Breast epithelium (tissue), 4 donors: ENCODE data around the gene MAPK10. TPM values are rescaled to one million over a fixed set of nuclear protein-coding genes. Genes with fewer than 3 reads are reported as not detected.
"Not testable (repeated sequence)": the region's sequence is repeated elsewhere in the genome, so short reads cannot be mapped to it uniquely, and the experiment has no call there.

Experiments
- DNase-seq, 2 donors: peaks; one replicate each; pipeline ENCODE4 v3.0.0-alpha.2; 2019; ENCODE audit warnings: low spot score in 2 of 2
- H3K27ac ChIP-seq, 2 donors: fragments of 200-600 bp; sonication (generic) in 1 of 2; one replicate each; pipeline ENCODE4 v1.5.1; 2016 to 2019; ENCODE audit warnings: mild to moderate bottlenecking in 1 of 2
- H3K27me3 ChIP-seq, 2 donors: fragments of 200-600 bp; sonication (generic) in 1 of 2; one replicate each; pipeline versions ENCODE4 v1.5.1 to v1.6.0; 2017 to 2019; ENCODE audit warnings: control low read depth in 1 of 2, mild to moderate bottlenecking in 1 of 2
- H3K36me3 ChIP-seq: fragments of 200-600 bp; one replicate; pipeline ENCODE4 v1.5.1; 2019
- H3K4me1 ChIP-seq, 2 donors: fragments of 200-600 bp; sonication (generic); one replicate each; pipeline ENCODE4 v1.5.1; 2016 to 2019; ENCODE audit warnings: control low read depth in 1 of 2
- H3K4me3 ChIP-seq, 3 donors: fragments of 200-600 bp; sonication (generic); 1 replicate in 2 of 3; 2 replicates in 1 of 3; pipeline ENCODE4 v1.5.1; 2016 to 2019; ENCODE audit warnings: mild to moderate bottlenecking in 3 of 3, moderate library complexity in 2 of 3
- H3K9me3 ChIP-seq, 2 donors: fragments of 200-600 bp; sonication (generic) in 1 of 2; one replicate each; pipeline ENCODE4 v1.5.1; 2016 to 2019; ENCODE audit warnings: control low read depth in 1 of 2
- CTCF ChIP-seq, 3 donors: fragments of 450-650 bp; IDR thresholded peaks; one replicate each; pipeline ENCODE4 v1.5.1; 2016 to 2017; ENCODE audit warnings: antibody characterized with exemption in 3 of 3, mild to moderate bottlenecking in 3 of 3, moderate library complexity in 3 of 3
- POLR2A ChIP-seq: fragments of 450-650 bp; IDR thresholded peaks from one replicate; pipeline ENCODE4 v1.6.1; 2016; ENCODE audit warnings: antibody characterized with exemption, mild to moderate bottlenecking, moderate library complexity
- POLR2AphosphoS5 ChIP-seq, 3 donors: sonication (generic); formaldehyde crosslinking; IDR thresholded peaks; one replicate each; pipeline ENCODE4 v1.6.1; 2017; ENCODE audit warnings: antibody characterized with exemption in 3 of 3
- intact Hi-C: fragments of 100-400 bp; cut with DNase I; formaldehyde crosslinking; loops from one replicate; pipeline ENCODE4 v1.15.1; 2023; ENCODE audit warnings: low total_unique reads
- total RNA-seq, 3 donors: library from RNA; depleted of rRNA; stranded (reverse); fragments of >200 nt; gene quantifications; one replicate each; pipeline ENCODE4 v1.1.0, GENCODE V29; 2016

The MAPK10 gene
- total RNA-seq, 3 donors from 2014 or later: 18.4 to 46.2 (median 24.6) TPM

DNA sequence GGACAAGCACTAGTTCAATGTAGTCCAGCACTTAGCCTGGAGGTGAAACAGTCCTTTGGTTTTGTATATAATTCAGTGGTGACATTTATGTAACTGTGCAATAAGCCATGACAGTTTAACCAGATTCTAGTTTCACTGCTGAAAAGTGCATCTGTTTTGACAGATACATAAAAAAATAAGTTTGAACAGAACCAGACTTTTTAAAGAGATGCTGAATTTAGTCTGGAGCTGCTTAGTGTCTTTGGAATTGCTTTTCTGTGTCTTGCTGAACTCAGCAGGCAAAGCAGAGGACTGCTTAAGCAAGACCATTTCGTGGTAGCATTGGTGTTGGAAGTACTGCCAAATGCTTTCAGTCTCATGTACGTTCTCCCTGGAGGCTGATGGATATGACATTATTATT lies 393.5 kb downstream of the MAPK10 start:
- no peak for DNase-seq
- Histone ChIP-seq H3K4me1 (no peaks in the 10 kb centered on the region), H3K36me3 (no peaks in the 10 kb centered on the region), H3K27me3 (no peaks in the 10 kb centered on the region), H3K4me3 (no peak overlapping the region), H3K27ac (no peak overlapping the region), H3K9me3 (no peaks in the 10 kb centered on the region)
- no peak for TF ChIP-seq POLR2A
- no peak for TF ChIP-seq POLR2AphosphoS5 (IDR thresholded peaks at IDR 0.05)
- TF ChIP-seq CTCF (IDR thresholded peaks at IDR 0.05): no peak
- intact Hi-C loops: no loop called here

- H3K9me3 ChIP-seq: no peaks in the 10 kb centered on the region
- intact Hi-C loops: no loop called here
- no peak overlapping the region for H3K4me3 ChIP-seq
- no peaks in the 10 kb centered on the region for H3K4me1 ChIP-seq
- H3K36me3 ChIP-seq: no peaks in the 10 kb centered on the region
- H3K27ac ChIP-seq: no peak overlapping the region
- TF ChIP-seq CTCF (IDR thresholded peaks at IDR 0.05) (no peak), POLR2AphosphoS5 (IDR thresholded peaks at IDR 0.05) (no peak), POLR2A (no peak)
- H3K27me3 ChIP-seq: no peaks in the 10 kb centered on the region
- no peak for DNase-seq
Measured at GRCh38 chr4:85965529-85965928, 394.3 kb downstream of the MAPK10 start.

- H3K36me3 ChIP-seq, H3K9me3 ChIP-seq, H3K27me3 ChIP-seq, intact Hi-C loops, H3K4me1 ChIP-seq, H3K4me3 ChIP-seq, DNase-seq: not testable (repeated sequence)
- H3K27ac ChIP-seq: peak overlapping the region in 1 of 2 donors; percentile 10
Measured at GRCh38 chr4:85965017-85965416, 394.8 kb downstream of the MAPK10 start.

- no peak overlapping the region for H3K27ac ChIP-seq
- no peak overlapping the region for H3K4me3 ChIP-seq
- no peaks in the 10 kb centered on the region for H3K9me3 ChIP-seq
- no peaks in the 10 kb centered on the region for H3K27me3 ChIP-seq
- no peaks in the 10 kb centered on the region for H3K4me1 ChIP-seq
- TF ChIP-seq CTCF (IDR thresholded peaks at IDR 0.05) (no peak), POLR2AphosphoS5 (IDR thresholded peaks at IDR 0.05) (no peak), POLR2A (no peak)
- intact Hi-C loops: no loop called here
- no peak for DNase-seq
- H3K36me3 ChIP-seq: no peaks in the 10 kb centered on the region
Measured at GRCh38 chr4:85964298-85964697, 395.6 kb downstream of the MAPK10 start.

DNA sequence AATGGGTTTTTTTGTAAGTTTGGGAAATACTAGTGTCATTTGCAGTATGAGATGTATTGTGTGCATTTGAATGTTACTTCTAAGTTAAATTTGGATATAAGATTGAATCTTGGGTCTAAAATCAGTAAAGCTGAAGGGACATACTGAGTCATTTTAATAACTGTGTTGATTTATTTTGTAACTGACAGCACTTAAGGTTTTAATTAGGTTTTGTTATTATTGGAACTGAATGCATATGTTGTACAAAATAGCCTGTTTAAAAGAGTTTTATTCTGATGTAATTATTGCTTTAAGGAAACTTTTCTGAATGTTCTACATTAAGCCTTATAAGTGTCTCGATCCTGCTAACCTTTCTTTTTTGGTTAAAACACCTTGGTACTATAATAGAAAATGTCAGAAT lies 396.6 kb downstream of the MAPK10 start:
- Histone ChIP-seq H3K4me1 (no peaks in the 10 kb centered on the region), H3K27me3 (no peaks in the 10 kb centered on the region), H3K36me3 (no peaks in the 10 kb centered on the region), H3K9me3 (no peaks in the 10 kb centered on the region), H3K4me3 (no peak overlapping the region), H3K27ac (no peak overlapping the region)
- no peak for DNase-seq
- TF ChIP-seq POLR2AphosphoS5 (IDR thresholded peaks at IDR 0.05): no peak
- no peak for TF ChIP-seq CTCF (IDR thresholded peaks at IDR 0.05)
- TF ChIP-seq POLR2A: no peak
- intact Hi-C loops: no loop called here

DNA sequence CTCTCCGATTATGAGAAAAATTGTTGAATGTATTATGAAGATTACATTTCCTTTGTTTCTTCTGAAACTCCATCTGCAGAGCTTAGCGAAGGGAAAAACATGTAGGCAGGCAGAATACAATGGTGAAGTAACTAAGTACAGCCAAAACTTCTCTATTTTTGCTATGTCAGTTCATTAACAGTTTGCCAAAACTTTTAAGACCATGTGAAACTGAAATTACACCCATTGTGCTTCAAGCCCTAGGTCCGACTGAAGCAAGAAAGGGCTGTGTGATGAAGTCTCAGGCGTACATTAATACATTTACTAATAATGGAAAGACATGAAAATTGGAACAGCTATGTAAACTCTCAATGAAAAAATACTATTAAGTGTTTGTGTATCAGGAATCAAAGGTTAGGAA lies 398.0 kb downstream of the MAPK10 start:
- Histone ChIP-seq H3K4me3 (no peak overlapping the region), H3K27ac (no peak overlapping the region), H3K9me3 (no peaks in the 10 kb centered on the region), H3K27me3 (no peaks in the 10 kb centered on the region), H3K4me1 (no peaks in the 10 kb centered on the region), H3K36me3 (no peaks in the 10 kb centered on the region)
- TF ChIP-seq POLR2A (no peak), CTCF (IDR thresholded peaks at IDR 0.05) (no peak), POLR2AphosphoS5 (IDR thresholded peaks at IDR 0.05) (no peak)
- intact Hi-C loops: no loop called here
- no peak for DNase-seq
